CD4-positive, alpha-beta T cell treated with Interferon gamma for 1 hour (primary cell): ENCODE results near the gene AK6.
A peak's percentile ranks its signal among the peaks of the same experiment; 100 is the strongest.
"Not testable (repeated sequence)": the region's sequence is repeated elsewhere in the genome, so short reads cannot be mapped to it uniquely, and the experiment has no call there.

Experiments used
- DNase-seq: peaks from one replicate; pipeline ENCODE4 v3.0.0-alpha.2; 2020

Gene AK6

DNA sequence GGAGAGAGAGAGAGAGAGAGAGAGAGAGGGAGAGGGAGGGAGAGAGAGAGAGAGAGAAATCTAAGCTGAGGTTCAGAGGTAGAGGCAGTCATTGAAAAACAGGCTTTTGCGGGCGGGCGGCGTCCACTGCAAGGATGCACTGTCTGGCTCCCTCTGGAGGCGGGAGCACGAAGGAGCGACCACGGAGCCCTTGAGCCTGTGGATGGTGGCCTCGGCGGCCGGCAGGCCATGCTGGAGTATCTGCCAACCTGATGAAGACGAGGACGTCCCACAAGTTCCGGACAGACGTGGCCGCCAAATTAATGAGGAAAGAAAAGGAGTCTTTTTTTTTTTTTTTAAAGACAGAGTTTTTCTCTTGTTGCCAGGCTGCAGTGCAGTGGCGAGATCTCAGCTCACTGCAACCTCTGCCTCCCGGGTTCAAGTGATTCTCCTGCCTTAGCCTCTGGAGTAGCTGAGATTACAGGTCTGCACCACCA, 34.5 kb downstream of the AK6 start:
- DNase-seq: peak; percentile 76

DNA sequence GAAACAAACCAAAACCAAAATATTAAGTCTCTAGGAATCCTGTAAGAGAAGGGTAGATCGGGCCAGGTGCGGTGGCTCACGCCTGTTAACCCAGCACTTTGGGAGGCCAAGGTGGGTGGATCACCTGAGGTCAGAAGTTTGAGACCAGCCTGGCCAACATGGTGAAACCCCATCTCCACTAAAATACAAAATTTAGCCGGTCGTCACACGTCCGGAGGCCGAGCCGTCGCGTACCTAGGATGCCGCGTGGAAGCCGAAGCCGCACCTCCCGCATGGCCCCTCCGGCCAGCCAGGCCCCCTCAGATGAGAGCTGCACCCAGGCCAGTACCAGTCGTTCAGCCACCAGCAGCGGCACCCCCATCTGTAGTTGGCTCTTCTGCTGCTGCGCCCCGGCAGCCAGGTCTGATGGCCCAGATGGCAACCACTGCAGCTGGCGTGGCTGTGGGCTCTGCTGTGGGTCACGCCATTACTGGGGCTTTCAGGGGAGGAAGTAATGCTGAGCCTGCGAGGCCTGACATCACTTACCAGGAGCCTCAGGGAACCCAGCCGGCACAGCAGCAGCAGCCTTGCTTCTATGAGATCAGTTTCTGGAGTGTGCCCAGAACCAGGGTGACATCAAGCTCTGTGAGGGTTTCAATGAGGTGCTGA, 35.5 kb downstream of the AK6 start:
- not testable (repeated sequence) for DNase-seq

DNA sequence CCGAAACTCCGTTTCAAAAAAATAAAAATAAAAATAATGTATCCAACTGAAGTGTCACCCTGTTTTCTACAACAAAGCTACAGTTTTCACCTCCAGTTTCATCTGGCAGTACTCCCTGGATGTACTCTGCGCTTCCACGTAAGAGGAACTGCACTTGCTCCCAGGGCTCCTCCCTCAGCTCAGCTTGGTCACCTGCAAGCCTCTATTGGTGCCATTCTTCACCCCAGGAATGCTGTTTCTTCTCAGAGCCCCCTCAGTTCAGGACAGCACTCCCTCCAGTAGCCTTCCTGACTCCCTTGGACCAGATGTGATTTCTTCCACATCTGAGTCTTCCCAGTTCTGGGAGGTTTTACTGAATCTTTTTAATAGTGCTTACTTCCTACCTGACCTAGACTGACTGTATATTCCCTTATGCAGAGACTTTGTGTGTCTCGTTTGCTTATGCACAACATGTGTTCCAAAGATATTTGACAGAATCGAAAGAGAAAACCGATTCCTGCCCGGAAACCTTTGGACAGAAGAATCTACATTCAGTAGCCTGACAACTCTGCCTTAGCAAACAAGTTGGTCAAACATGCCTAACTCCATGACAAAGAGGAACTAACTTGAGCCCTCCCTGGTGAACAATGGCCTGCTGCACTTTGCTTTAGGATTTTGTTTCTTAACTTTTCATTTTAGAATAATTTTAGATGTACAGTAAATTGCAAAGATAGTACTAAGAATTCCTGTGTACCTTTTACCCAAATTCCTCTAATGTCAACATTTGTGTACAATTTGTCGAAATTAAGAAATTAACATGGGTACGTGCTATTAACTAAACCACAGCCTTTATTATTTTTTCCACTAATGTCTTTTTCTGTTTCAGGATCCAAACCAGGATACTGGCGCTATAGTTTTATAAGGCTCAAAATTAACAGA, 37.5 kb downstream of the AK6 start:
- no peak for DNase-seq

DNA sequence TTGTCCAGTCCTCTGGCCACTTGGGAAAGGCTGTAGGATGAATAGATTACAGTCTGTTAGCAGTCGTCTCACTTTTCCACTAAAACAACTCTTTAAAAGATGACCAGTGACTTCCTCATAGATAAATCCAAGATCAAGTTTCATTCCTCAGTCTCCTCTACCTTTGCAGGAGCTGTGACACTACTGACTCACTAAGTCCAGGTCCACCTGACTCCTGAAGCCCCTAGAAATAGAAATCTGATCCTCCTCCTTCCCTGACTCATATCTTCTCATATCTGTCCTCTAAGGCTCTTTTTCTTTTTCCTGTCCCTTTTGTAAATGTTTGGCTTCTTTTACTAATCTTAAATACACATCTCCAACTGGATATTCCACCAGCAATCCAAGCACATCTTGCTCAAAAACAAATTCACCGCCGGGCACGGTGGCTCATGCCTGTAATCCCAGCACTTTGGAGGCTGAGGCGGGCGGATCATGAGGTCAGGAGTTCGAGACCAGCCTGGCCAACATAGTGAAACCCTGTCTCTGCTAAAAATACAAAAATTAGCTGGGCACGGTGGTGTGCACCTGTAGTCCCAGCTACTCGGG, 39.3 kb downstream of the AK6 start:
- no peak for DNase-seq

DNA sequence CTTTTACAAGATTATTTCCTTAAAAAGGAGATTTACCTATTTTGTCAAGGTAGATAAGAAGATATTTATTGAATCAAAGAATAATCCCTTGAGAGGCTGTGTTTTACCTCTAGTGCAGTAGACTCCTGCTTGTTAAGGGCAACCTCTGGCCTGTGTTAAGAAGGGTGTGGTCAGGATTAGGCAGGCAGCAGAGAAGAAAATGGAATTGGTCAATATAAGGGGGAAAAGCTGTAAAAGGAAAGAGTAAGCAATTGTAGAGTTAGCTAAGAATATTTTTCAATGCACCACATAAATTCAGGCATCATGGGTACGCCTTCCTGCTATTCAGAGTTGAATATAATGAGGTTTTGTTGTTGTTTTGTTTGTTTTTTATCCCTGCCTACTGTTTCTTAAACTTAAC, 43.0 kb downstream of the AK6 start:
- no peak for DNase-seq

DNA sequence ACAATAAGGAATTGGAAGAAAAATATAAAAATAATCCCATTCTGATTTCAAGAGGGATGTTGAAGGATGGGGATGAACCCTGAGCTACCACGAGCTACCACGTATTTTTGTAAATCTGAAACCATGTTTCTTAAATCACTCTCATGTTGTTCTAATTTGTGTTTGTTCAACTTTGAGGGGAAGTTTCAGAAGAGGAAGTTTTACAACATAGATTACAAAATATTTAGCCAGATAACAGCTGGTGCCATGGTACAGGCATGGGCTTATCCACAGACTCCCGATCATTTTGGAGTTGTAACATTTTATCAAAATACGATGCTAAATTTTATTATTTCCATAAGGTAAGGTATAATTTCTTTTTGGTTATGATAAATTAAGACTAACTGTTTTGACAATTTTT, 51.9 kb downstream of the AK6 start:
- no peak for DNase-seq

DNA sequence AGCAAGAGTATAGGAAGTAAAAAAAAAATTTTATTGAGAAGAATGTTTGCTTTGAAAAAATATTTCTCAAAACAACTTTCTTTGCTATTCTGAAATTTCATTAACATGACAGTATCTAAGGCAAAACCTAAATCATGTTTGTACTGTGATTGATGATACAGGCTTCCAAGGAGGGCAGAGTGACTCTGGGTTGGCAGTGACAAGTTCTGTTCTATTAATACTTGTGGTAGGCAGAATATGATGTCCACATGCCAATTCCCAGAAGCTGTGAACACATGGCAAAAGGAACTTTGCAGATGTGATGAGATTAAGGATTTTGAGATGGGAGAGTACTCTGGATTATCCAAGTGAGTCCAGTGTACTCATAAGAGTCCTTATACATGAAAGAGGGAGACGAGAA, 53.3 kb downstream of the AK6 start:
- DNase-seq: no peak

DNA sequence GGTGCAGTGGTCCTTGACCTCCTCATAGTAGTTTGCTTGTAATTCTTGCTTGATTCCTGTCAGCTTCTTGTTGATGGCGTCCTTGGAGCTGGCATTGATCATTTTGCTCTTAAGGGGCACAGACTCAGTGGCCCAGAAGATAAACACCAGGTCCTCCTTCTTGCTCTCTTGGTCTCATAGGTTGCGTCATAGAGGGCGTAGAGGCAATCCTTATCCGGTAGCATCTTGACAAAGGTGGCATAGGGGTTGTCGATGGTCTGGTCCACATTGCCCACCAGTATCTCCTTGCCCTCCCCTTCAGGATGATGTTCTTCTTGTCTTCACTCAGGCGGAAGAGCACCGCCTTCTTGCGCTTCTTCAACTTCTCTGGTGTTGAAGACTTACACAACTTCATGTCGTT, 55.9 kb downstream of the AK6 start:
- DNase-seq: no peak

DNA sequence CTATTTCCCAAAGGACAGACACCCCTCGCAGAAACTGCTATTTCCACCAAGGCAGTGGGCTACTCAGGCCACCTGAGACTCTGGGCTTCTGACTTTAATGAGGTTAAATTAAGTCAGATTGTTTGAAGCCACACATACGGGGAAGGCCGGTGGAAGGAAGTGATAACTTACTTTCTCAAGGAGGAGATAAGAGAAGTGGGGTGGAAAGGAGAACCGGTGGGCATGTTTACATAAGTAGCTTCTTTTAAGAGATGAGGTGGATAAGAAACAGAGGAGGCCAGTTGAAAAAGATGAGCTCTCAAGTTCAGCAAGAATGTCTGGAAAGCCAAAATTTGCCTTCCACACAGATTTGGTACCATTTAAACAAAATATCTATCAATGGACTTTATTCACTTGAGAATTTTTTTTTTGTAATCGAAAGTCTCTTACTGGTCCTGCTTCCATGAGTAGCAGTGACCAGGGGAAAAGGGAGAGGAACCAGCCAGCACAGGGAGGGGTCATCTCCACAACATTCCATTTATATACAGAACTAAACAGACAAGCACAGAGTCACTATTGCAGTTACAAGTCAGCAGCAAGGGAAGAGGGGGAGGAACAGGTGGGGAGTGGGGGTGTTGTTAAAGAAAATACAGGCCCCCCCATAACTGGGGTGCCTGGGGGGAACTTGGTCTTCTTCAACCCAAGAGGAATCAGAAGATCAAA, 56.7 kb downstream of the AK6 start:
- no peak for DNase-seq

DNA sequence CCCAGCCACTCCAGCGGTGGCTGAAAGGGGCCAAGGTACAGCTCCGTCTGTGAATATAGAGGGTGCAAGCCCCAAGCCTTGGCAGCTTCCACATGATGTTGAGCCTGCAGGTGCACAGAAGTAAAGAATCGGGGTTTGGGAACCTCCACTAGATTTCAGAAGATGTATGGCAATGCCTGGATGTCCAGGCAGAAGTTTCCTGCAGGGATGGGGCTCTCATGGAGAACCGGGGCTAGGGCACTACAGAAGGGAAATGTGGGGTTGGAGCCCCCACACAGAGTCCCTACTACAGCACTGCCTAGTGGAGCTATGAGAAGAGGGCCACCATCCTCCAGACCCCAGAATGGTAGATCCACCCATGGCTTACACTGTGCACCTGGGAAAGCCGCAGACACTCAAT, 59.9 kb downstream of the AK6 start:
- no peak for DNase-seq

DNA sequence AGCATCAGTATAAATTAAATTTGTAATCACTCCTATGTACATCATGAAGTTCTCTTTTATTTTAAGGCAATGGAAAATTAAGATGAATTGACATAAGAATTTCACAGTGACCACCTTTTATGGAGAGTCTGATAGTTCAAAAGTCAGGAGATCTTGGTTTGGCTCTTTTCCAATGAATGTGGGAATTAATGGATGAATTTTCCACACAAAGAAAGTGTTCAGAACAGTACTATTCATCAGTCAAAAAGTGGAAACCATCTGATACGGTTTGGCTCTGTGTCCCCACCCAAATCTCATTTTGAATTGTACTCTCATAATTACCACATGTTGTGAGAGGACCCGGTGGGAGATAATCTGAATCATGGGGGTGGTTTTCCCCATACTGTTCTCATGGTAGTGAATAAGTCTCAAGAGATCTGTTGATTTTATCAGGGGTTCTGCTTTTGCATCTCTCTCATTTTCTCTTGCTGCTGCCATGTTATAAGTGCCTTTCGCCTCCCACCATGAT, 61.2 kb downstream of the AK6 start:
- no peak for DNase-seq

DNA sequence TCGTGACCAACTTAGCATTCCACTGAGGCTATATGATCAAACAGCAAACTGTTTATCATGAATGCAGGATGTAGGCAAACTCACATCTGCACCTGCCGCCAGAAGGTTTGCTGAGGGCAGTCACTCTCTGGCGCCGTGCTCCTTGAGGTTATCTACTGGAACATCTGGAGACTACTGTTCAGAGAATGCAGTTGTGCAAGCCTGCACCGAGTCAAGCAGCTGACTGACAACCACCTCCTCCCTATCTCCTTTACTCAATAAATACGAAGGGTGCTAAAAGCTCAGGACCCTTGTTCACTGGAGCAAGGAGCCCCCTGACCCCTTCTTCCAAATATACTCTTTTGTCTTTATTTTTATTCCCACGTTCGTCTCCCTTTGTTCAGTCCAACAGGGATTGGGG, 63.8 kb downstream of the AK6 start:
- no peak for DNase-seq
